Stimulated activated CD4-positive, alpha-beta T cell treated with anti-CD3 and anti-CD28 coated beads, Interleukin-1b, Interleukin-23, amount 100 ng/mL, for 4 hours (primary cell): ENCODE measurements around the gene PRKCA.
"Not testable (repeated sequence)": the region's sequence is repeated elsewhere in the genome, so short reads cannot be mapped to it uniquely, and the experiment has no call there.

Experiments used
- DNase-seq, 2 donors: peaks; one replicate each; pipeline ENCODE4 v3.0.0-alpha.2; 2020; ENCODE audit warnings: low read depth in 2 of 2

PRKCA gene

DNA sequence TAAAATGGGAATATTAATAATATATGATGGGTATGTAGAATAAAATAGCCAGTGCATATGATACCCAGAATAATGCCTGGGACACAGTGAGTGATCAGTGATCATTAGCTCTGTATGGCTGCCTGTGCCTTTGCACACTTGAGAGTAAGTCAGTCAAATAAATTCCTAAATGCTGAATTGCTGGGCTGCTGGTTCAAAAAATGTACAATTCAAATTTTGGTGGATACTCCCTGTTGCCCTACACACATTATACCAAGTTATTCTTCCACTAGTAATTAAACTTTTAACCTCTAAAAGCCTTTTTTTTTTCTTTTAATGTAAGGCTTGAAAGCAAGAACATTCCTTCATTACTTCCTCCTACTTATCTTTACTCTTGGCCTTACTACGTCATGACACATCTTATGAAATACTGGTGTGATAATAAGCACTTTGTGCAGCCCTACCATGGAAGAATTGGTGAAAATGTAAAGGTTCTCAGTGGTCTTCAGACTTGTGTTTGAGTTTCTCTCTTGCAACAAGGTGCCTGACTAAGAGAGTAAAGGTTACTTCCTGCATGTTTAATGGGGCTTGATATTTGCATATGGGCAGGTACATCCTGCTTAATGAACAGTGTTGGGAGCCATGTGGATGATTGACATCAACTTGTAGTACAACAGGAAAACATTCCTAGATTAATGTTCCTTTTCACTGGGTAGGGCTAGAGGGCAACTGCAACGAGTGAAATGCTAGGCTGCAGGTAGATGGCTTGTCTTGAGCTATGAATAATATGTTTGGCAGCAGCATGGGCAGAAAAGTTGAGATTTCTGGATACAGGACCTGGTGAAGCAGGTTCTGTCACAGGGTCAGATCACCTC is 84.3 kb downstream of the PRKCA start:
- no peak for DNase-seq

DNA sequence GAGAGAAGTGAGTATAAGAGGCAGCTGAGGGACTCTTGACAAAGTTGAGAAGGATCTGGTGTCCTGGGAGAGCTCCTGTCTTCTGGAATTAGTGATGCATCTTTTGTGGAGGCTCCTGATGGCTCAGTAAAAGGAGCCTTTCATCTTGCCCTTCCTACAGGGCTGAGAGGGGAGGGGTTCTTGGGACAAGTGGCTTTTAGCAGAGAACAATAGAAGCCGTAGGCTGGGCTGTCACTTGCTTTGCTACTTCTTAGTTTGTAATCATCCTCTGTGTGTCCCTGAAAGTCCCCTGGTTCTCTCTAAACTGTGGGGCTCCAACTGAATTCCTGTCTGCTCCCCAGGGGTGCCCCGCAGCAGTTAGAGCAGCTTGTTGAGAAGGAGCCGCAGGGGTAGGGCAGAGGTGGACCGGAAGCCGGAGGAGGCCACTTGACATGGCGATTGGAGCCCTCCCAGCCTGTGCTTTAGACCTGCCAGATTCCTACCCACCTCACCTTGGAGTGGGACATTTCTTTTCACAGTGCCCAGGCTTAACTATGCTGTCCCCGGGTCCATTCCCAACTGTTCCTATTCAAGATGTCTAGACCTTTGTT is 85.1 kb downstream of the PRKCA start:
- no peak for DNase-seq

DNA sequence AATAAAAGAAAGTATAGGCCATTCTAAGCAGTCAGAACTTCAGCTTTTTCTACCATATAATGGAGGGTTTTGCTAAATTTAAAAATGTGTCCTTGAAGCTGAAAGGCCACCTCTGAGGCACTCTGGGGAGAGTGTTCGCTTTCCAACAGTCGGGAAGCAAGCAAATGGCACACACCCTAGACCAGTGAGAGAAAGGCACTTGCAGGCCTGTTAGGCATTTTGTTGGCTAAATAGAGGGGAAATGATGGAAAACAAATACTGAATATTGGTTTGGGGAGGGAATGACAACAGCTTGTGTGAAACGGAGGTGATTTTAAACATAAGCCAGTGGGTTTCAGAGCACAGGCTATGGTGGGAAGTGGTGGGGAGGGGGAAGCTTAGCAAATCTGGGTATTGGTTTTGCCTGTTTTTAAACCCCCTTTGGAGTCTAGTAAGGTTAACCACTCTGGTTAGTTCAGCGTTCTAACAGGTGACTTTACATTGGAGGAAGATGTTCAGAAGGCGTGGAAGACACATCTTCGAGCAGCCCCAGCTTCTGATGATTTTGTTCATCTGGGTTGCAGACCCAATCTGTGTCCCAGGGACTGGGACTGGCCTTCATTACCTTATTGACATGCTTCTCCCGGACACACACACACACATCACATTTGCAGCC is 90.5 kb downstream of the PRKCA start:
- DNase-seq: no peak

DNA sequence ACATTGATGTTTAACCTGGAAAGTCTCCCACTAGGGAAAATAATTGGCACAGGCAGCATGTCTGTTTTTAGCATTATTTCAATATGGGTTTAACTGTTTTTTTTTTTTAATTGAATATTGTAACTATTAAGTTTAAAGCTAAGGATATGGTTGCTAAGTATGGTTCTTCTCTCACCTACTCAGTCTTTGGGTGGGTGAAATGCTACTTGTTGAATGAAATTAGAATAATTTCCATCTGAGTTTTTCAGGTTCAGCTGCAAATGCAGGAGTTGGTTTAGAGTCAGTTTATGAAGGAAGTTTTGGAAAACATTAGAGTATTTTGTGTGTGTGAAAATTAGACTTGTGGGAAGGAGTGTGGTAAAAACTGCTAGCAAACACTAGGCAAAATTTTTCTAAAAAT is 93.5 kb downstream of the PRKCA start:
- DNase-seq: no peak

DNA sequence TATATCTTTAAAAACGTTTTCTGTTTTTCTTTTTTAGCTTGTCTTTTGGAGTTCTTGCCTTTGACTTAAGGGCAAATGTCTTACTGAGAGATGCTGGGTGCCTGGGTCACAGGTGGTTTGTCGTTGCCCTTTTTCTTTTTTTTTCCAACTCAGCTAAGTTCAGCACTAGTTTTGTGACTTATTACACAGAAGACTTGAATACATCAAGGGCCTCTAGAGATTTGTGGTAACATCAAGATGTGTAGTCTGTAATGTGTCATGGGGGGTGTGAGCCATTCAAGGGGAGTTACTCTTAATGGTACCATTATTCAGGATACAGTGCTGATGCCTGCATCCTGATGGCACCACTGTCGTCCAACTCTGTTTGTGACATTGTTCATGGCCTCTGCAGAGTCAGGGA is 95.1 kb downstream of the PRKCA start:
- no peak for DNase-seq

DNA sequence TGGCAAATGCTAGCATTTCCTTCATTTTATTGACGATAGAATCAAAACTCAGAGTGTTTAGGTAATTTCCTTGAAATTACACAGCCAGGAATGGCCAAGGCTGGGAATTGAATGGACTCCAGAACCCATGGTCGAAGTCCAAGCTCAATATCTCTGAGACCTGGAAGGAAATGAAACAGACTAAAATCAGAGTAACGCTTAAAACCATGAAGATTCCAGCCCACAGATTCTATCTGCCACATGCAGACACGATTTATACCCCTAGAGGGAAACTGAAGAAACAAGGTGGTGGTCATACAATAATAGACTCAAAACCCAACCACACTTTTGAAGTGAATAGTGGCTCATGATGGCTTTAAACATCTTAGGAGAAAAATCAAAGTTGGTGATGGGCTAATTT is 95.6 kb downstream of the PRKCA start:
- DNase-seq: no peak

DNA sequence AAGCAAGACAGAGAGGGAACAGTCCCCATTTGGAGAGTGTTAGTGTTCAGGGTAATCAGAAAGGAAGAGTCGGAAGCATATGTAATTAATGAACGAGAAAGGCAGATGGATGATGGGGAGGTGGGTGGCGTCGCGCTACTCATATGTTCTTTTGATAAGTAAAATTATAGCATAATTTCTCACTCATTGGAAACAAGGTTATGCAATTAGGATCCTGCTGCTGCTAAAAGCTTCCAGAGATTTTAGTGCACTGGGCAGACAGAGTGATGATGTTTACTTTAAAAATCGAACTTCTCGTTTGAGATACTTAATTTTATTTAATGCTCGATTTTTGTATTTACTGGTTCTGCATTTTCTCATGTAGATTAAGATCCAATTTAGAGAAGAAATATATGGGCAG is 96.2 kb downstream of the PRKCA start:
- no peak for DNase-seq

DNA sequence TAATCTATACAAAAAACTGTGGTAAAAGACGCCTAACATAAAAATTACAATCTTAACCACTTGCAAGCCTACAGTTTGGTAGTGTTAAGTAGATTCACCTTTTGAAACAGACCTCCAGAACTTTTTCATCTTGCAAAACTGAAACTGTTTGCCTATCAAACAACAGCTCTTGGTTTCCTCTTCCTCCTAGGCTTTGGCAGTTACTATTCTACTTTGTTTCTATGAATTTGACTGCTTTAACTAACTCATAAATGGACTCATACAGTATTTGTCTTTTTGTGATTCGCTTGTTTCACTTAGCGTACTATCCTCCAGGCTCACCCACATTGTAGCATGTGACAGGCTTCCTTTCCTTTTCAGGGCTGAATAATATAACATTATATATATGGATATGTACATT is 97.0 kb downstream of the PRKCA start:
- DNase-seq: no peak

DNA sequence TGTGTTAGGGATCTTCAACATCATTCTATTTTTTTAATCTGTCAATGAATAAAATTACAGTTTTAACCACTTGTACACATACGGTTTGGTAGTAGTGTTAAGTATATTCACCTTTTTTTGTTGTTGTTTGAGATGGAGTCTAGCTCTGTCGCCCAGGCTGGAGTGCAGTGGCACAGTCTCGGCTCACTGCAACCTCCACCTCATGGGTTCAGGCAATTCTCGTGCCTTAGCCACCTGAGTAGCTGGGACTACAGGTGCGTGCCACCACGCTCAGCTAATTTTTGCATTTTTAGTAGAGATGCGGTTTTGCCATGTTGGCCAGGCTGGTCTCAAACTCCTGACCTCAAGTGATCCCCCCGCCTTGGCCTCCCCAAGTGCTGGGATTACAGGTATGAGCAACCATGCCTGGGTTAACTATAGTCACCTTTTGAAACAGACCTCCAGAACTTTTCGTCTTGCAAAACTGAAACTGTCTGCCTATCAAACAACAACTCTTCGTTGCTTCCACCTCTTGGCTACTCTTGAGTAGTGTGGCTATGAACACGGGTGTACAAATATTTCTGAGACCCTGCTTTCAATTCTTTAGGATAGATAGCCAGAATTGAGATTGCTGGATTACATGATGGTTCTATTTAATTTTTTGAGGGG is 97.8 kb downstream of the PRKCA start:
- DNase-seq: not testable (repeated sequence)

DNA sequence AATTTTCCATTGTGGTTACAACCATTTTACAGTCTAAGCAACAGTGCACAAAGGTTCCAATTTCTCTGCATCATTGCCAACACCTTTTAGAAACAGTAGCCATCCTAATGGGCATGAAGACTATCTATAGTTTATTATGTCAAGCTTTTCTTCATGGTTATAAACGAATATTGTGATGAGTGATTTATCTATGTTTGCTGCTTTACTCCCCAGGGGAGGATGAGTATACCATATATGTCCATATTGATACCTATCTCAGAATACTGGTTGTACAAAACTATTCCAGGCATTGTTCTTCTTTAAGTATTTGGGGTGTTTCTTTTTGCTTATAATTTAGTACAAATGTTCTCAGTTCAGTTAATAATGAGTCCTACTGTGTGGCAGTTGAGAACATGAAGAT is 98.3 kb downstream of the PRKCA start:
- DNase-seq: no peak

DNA sequence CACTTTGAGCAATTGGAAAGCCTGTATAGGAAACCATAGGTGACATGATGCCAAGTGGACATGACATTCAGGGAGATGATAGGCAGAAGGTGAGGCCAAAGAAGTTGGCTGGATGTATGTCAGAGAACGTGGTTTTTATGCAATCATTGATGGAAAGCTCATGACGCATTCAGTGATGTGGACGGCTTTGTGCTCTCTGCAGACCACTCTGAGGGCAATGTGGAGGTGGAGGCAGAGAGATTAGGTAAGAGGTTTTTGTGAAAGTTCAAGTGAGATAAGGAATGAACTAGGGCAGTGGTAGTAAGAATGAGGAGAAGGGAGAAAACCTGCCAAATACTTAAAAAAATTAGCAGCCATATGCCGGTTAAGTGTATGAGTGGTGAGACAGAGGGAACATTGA is 99.0 kb downstream of the PRKCA start:
- DNase-seq: no peak

DNA sequence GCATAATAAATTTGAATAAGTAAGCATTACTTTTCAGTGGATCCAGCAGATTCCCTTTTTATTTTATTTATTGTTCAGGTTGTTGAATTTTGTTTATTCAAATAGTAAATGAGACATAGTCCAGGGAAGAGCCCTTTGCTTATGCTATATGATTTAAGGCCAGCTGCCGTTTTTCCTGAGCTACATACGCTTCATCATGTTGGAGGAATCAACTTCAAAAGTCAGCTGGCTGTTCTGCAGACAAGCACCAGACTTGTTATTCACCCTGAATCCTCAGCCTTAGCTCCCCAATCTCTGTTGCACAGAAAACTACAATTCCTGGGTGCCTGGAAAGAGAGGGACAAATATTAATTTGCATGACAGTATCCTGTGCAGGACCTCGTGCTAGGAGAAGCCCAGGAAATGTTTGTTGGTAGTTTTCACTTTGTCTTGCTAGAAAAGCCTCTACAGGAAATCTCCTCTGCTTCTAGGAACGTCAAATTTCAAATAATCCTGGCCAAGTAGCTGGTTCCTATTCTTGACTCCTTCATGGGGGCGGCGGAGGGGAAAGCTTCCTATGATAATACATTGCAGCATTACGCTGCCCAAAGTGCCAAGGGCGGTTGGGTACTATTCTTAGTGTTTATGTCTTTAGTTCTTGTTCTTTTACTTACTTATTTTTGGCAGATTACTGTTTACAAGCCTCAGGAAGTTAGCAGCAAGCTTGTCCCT is 101.6 kb downstream of the PRKCA start:
- no peak for DNase-seq

DNA sequence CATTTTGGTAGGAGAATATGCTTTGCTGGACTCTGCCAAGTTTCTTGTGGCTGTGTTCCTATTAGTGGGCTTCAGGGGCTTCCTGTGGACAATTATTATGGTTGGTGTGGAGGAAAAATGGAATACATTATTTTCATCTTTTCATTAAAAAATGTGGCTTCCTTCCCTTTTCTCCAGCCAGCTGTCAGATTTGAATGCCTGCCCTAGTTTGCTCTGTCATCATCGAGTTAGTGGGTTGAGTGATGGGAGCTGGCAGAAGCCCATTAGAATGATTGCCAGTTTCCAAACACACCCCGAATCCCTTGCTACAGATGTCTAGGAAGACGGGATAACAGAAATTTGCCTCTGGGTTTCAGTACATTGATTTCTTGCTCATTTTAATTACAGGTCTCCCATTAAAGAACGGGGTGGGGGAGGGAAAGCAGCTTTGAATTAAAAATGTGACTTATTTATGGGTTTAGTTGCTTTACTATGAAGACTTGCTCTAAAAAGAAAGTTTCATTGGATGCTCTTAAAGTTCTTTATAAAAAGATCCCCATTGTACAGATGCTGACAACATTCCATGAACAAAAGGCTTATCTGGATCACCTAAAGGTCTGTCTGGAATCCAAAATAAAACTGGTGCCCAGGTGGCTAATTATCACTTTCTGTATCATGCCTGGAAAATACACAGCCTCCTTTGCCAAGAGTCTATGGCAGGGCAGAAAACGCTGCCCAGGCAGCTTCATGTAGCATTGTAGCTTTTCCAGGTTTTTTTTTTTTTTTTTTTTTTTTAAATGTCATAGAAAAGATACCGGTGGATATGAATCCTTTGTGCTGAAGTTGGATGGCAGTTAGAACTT is 103.6 kb downstream of the PRKCA start:
- DNase-seq: no peak

DNA sequence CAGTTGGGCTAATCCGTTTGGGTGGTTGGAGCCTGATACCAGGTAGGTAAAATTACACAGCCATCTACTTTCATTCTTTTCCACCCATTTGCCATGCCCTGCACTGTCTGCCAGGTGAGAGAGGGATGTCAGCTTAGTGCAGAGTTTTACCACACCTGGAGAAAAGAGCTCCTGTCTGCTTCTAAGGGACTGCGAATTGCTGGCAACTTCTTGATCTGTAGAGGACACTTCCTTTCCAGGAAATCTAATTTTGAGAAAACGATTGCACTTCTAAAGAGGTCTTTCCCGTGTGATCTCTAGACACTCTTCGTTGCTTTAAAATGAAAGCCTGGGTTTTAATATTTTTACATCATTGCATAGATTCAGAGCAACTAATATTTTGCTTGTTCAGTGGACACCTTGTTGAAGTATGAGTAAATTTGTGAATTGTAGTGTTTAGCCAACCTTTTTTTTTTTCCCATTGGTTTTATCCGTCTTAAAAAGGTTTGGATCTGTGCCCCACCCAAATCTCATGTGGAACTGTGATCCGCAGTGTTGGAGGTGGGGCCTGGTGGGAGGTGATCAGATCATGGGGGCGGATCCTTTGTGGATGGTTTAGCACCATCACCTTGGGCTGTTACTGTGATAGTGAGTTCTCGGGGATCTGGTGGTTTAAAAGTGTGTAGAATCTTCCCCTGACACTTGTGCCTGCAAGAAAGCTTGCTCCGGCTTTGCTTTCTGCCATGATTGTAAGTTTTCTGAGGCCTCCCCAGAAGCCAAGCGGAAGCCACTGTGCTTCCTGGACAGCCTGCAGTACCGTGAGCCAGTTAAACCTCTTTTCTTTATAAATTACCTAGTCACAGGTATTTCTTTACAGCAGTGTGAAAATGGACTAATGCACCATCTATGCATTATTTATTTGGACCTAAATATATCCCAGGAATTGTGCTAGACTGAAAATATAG is 104.6 kb downstream of the PRKCA start:
- no peak for DNase-seq

DNA sequence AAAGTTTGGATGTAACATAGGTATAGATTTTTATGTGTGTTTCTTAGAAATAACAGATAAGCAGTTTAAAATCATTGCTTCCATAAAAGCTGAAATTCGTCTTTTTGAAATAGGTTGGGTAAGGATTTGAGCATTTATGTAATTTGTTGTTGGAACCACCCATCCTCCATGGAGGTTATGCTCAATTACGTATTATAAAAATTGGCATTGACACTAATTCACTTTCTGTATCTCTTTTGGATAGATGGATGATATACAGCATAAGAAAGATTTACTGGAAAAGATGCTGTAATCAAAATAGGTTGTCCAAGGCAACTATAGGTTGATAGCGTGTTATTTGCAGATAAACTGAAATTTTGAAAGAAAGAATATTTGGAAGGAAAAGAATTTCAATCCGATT is 105.5 kb downstream of the PRKCA start:
- DNase-seq: no peak

DNA sequence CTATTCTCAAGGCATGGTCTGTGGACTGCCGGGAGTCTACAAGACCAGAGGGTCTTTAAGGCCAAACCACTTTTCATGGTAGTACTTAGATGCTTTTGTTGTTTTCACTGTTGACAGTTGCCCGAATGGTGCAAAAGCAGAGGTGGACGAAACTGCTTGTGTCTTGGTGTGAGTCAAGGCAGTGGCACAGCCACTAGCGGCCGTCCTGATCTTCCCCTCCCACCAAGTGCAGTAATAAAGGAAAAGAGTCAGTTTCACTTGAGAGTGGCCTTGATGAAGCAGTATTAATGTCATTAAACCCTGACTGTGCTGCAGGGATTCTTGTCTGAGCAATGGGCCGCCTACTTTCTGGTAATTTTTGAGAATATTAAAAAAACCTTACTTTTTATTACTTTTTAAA is 109.1 kb downstream of the PRKCA start:
- no peak for DNase-seq

DNA sequence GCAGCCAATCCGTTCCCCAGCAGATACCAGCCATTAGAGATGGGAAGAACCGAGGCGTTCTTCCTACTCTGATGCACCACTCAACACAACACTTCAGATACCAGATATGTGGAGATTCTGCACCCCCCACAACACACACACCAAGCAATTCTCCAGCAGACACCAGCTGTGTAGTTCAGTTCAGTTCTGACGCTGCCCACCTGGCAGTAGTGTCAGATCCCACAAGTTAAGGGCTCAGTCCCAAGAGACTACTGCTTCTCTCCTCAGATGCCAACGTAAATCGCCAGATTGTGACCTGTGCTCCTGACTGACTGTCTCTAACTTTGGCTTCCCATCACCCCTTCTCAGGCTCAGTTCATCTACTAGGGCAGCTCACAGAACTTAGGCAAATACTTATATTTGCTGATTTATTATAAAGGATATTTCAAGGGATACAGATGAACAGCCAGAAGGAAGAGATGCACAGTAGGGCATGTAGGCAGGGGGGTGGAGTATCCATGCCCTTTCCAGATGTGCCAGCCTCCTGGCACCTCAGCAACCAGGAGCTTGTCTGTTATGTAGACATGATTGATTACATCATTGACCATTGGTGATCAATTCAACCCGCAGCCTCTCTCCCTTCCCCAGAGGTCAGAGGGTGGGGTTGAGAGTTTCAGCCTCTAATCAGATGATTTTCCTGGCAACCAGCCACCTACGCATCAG is 110.6 kb downstream of the PRKCA start:
- no peak for DNase-seq

DNA sequence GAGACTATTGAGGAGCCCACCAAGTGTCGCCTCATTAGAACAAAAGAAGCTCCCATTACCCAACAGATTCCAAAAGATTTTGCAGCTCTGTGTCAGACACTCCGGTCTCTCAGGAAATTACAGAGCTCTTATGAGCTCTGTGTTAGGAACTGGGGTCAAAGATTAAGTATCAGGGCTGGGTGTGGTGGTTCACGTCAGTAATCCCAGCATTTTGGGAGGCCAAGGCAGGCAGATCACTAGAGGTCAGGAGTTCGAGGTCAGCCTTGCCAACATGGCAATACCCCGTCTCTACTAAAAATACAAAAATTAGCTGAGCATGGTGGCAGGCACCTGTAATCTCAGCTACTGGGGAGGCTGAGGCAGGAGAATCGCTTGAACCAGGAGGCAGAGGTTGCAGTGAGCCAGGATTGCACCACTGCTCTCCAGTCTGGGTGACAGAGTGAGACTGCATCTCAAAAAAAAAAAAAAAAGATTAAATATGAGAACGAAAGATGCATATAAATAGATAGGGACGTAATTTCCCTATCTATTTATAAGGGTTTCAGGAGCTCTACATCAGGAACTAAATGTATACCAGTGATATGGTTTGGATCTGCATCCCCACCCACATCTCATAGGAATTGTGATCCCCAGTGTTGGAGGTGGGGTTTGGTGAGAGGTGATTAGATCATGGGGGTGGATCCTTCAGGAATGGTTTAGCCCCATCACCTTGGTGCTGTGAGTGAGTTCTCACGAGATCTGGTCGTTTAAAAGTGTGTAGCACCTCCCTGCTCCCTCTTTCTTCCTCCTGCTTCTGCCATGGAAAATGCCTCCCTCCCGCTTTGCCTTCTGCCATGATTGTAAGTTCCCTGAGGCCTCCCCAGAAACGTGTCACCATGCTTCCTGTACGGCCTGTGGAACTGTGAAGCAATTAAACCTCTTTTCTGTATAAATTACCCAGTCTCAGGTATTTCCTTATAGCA is 111.4 kb downstream of the PRKCA start:
- DNase-seq: no peak
